ENCODE results near the gene COL25A1. TPM values are rescaled to one million over a fixed set of nuclear protein-coding genes. Genes with fewer than 3 reads are reported as not detected.
A peak's percentile ranks its signal among the peaks of the same experiment; 100 is the strongest.
"Not testable (repeated sequence)": the region's sequence is repeated elsewhere in the genome, so short reads cannot be mapped to it uniquely, and the experiment has no call there.

The COL25A1 gene
- total RNA-seq, 1 donor from 2014 or later = 0.73 TPM

DNA sequence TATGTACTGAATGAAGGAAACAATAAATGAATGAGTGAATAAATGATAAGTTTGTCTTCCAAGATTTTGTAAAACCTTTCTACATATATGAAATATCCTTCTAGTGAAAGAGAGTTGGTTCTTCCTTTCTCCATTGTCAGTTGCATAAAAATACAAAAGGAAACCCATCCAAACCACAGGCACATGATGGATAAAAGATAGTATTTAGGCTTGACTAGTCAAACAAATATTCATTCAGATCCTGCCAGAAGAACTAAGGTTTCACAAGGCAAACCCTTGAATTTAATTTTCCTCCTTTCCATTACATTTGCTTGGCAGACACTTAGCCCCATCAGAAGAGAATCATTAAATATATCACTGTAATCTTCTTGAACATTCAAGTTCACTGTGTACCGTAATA lies 208.4 kb downstream of the COL25A1 start:
- ATAC-seq (no peak), DNase-seq (ENCODE audit: missing footprints) (no peak)
- intact Hi-C loops (cut with DNase I) = no loop called here

DNA sequence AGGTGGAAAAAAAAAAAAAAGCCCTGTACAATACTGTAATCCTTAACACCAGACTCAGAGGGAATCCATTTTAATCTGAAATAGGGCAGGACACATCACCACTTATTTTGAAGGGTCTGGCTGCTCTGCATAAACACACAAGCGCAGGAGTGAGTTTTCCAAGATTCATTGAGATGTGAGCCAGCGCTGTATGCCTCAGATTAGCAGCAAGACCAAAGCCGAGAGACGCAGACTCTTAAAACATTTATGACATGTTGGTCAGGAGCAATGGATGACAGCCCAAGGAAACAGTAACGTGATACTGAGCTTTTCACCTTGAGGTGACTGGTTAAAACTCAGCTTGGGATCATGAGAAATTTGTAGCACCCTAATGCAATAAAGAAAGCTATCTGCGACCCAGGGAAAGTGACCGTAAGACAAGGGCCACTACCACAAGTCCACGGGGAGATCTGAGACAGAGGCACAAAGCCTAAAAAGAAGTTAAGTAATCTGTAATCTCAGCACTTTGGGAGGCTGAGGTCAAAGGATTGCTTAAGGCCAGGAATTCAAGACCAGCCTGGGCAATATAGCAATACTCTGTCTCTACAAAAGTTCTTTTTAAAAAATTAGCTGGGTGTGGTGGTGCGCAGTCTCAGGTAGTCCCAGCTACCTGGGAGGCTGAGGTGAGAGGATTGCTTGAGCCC lies 210.6 kb downstream of the COL25A1 start:
- ATAC-seq (peak; percentile 63), DNase-seq (ENCODE audit: missing footprints) (no peak)
- intact Hi-C loops (cut with DNase I) = no loop called here

DNA sequence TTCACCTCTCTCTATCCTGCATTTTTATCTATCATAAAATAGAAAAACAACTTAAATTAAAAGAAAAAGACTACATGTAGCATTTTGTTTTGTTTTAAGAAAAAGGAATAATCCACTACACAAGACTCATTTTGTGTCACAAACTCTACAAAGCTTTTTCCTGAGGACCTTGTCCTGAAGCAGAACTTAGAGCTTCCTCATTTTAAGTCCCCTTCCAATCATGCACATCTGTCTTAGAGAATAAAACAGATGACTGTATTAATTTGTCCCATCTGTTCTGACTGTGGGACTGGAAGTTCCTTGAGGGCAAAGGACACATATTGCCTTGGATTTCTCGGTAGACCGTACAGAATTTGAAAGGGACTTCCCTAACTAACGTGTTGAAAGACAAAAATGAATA lies 218.5 kb downstream of the COL25A1 start:
- DNase-seq (ENCODE audit: missing footprints) (no peak), ATAC-seq (no peak)
- intact Hi-C loops (cut with DNase I) = no loop called here

GRCh38 chr4:109079731-109080130 lies 222.7 kb downstream of the COL25A1 start:
- no peak for DNase-seq (ENCODE audit: missing footprints)
- intact Hi-C loops (cut with DNase I) = no loop called here
- no peak for ATAC-seq

- DNase-seq (ENCODE audit: missing footprints) (no peak), ATAC-seq (no peak)
- intact Hi-C loops (cut with DNase I) = no loop called here
Observed at GRCh38 chr4:109079201-109079600, 223.3 kb downstream of the COL25A1 start.

DNA sequence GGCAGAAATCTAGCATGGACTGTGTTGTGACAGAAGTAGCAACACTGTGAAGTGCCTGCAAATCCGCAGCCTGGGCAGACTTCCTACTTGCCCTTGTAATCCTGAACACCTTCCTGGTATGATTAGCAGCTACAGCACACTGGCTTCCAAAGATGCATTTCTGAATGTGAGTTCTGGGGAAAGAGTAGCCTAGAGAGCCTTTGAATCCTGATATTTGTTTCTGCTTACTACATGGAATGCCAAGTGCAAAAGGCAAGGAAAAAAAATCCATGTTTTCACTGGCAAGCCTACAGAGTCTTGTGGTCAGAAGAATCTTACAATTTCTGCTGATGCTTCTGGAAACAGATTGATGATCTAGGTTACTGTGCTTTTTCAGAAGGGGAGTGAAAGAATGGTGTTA lies 223.7 kb downstream of the COL25A1 start:
- ATAC-seq (peak; percentile 50), DNase-seq (ENCODE audit: missing footprints) (no peak)
- intact Hi-C loops (cut with DNase I) = no loop called here

DNA sequence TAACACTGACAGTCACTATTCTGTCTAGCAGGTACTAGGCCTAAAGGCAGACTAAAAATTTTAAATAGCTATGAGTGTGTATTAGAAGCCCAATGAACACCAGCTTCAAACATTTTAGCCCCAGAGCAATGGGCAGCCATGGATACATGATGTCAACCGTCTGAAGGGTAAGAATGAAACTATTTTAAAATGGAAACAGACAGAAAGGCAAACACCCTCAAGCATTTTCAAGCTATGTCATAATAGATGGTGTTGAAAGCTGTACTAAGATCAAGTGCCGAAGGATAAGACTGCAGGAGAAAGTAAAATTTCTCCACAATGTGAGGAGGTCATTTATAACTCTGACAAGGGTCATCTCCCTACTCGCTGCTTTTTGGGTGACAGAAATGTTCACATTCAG lies 225.0 kb downstream of the COL25A1 start:
- intact Hi-C loops (cut with DNase I) = no loop called here
- no peak for ATAC-seq
- DNase-seq (ENCODE audit: missing footprints) = no peak

- ATAC-seq; intact Hi-C loops (cut with DNase I); DNase-seq (ENCODE audit: missing footprints): not testable (repeated sequence)
Observed at GRCh38 chr4:109076709-109077108, 225.7 kb downstream of the COL25A1 start.

GRCh38 chr4:109075621-109076020 lies 226.8 kb downstream of the COL25A1 start:
- ATAC-seq (no peak), DNase-seq (ENCODE audit: missing footprints) (no peak)
- intact Hi-C loops (cut with DNase I) = no loop called here

GRCh38 chr4:109072595-109072994 lies 229.9 kb downstream of the COL25A1 start:
- intact Hi-C loops (cut with DNase I) = no loop called here
- ATAC-seq (peak; percentile 82), DNase-seq (ENCODE audit: missing footprints) (no peak)

DNA sequence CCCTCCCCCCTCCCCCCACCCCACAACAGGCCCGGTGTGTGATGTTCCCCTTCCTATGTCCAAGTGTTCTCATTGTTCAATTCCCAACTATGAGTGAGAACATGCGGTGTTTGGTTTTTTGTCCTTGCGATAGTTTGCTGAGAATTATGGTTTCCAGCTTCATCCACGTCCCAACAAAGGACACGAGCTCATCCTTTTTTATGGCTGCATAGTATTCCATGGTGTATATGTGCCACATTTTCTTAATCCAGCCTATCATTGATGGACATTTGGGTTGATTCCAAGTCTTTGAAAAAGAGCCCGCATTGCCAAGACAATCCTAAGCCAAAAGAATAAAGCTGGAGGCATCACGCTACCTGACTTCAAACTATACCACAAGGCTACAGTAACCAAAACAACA lies 231.8 kb downstream of the COL25A1 start:
- DNase-seq (ENCODE audit: missing footprints); ATAC-seq; intact Hi-C loops (cut with DNase I): not testable (repeated sequence)

DNA sequence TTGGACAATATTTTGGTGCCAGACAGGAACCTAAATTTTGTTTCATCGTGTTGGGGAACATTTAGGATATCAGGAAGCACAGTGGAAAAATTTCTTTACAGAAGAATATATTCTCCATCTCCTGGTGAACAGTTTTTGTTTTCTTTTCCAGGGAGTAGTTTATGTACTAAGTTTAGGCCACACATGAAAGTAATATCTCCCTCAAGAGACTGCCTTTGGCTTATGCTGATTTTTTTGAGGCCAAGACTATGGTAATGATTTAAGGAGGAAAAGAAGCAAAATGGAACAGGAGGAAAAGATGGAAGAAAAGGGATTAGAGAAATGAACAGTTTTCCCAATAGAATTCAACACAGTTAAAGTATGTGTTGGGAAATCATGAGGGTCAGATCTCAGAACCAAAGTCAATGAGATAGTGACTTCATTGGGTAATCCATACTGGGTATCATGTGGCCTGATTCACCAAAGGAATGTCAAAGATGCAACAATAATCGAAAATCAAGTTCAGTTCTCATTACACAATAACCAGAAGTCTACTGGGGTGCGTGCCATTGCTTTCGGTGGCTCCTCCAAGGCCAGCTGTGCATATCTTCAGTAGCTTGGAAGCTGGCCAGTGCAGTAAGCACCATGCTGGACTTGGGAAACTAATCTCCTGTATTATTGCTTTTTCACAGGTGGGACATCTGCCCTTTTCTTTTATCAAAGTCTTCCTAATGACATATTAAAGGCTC lies 234.8 kb downstream of the COL25A1 start:
- ATAC-seq = peak; percentile 78

GRCh38 chr4:109065006-109065405 lies 237.5 kb downstream of the COL25A1 start:
- DNase-seq (ENCODE audit: missing footprints) = no peak
- no peak for ATAC-seq
- intact Hi-C loops (cut with DNase I) = loop anchor here (10.0 kb wide), 1 partner anchor 240 kb away; the partner anchor contains the start of gene COL25A1

More for the DNA sequence above, 234.8 kb downstream of the COL25A1 start:
- DNase-seq (ENCODE audit: missing footprints) = peak; percentile 67
- intact Hi-C loops (cut with DNase I) = loop anchor here (10.0 kb wide), 1 partner anchor 237 kb away; the partner anchor contains the start of gene COL25A1

GRCh38 chr4:109053257-109053656 lies 249.2 kb downstream of the COL25A1 start:
- ATAC-seq (no peak), DNase-seq (ENCODE audit: missing footprints) (no peak)
- intact Hi-C loops (cut with DNase I) = no loop called here

- intact Hi-C loops (cut with DNase I) = no loop called here
- ATAC-seq (no peak), DNase-seq (ENCODE audit: missing footprints) (no peak)
Observed at GRCh38 chr4:109052821-109053220, 249.6 kb downstream of the COL25A1 start.

DNA sequence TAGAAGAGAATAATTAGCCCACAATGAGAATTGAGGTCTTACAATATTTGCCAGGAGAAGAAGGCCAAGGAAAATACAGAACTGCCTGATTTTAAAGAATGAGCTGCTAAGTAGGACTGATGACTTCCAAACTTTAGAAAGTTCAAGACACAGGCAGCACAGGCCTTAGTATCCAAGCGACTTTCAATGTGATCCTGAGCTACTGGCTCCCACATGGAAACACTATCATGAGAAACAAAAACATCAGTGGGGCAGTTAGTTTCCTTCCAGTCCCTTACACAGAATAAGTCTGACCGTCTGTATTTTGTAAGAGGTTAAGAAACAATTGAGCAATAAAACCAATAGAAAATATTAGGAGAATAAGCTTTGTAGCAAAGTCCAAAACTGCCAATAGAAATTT lies 251.4 kb downstream of the COL25A1 start:
- intact Hi-C loops (cut with DNase I) = no loop called here

DNA sequence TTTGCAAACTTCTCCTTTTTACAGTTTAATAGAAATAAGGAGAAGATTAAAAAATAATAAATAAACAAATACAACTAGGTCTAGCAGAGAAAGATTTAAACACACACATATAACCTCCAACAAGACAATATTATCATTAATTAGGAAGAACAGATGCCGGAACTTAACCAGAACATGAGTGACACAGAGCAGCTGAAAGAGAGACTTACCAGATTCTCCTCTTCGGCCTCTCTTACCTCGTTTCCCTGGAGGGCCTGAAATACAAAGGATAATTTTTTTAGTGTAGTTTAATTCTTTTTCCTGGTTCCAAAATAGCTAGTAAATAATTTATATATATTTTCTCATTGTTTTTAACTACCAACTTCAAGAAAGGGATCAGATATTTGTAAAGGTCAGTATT lies 252.5 kb downstream of the COL25A1 start:
- intact Hi-C loops (cut with DNase I) = no loop called here
- DNase-seq (ENCODE audit: missing footprints) (no peak), ATAC-seq (no peak)

More for the DNA sequence above, 251.4 kb downstream of the COL25A1 start:
- ATAC-seq = no peak
- no peak for DNase-seq (ENCODE audit: missing footprints)

DNA sequence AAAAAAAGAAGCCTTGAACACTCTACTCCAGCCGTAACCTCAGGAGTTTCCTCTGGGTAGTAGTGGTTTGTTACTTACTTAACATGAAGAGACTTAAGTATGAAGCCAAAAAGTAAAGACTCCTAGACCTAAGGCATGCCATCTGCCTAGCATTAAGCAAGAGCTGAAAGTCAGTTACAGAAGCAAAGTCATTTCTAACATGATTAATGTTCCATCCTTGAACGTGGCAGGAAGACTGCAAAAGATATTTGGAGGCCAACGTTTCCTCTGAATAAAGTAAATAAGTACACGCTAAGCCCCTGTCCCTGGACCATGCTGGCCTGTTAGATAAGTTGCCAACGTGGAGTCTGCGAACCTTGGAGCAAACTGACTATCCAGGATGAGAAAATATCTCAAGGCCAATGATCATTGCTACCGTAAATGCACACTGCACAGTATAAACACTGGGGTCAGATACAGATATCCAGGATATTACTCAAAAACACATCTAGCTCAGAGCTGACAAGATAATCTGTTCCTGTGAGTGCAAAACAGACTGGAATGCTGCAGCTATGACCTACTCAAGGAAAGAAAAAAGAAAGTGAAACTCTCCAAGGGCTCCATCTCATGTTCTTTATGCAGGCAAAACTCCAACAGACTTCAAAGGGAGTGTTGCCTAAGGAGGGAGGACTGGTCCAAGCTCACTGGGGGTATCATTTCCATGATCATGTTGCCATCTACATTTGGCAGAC lies 255.8 kb downstream of the COL25A1 start:
- intact Hi-C loops (cut with DNase I) = no loop called here
- no peak for DNase-seq (ENCODE audit: missing footprints)
- ATAC-seq = peak; percentile 59

- no peak for ATAC-seq
- no peak for DNase-seq (ENCODE audit: missing footprints)
- intact Hi-C loops (cut with DNase I) = no loop called here
Observed at GRCh38 chr4:109044431-109044830, 258.0 kb downstream of the COL25A1 start.

DNA sequence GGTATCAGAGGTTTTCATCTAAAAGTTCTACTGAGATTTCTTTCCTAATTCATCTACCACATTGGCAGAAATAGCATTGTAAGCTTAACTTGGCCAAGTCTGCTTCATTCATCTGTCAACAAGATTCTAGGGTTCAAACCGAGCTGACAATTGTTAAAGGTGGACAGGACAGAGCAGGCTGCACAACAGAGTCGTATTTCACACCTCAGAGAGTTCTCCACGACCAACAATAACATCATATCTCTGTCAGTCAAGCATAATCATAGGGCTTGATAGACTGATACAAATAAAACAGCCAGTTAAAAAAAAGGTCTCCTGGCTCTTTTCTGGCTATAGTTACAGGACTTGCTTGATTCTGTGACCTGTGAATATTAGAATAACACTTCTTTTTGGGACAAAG lies 259.2 kb downstream of the COL25A1 start:
- ATAC-seq (no peak), DNase-seq (ENCODE audit: missing footprints) (no peak)
- intact Hi-C loops (cut with DNase I) = no loop called here

All from Right ventricle myocardium inferior (tissue), 1 donor.